22Rv1 (cell line): ENCODE measurements around the gene HFE.

Experiments used
- ZFX ChIP-seq: fragments of 450-650 bp; IDR thresholded peaks from 2 replicates; pipeline ENCODE4 v1.6.1; 2017; ENCODE audit warnings: antibody characterized with exemption, borderline replicate concordance
- TF ChIP-seq, protein P1 (sequence below): fragments of 450-650 bp; IDR thresholded peaks from 2 replicates; pipeline ENCODE4 v1.5.1; 2017; ENCODE audit warnings: mild to moderate bottlenecking

GRCh38 chr6:26140967-26141294 is 53.7 kb downstream of the HFE start:
- TF ChIP-seq, protein P1, sequence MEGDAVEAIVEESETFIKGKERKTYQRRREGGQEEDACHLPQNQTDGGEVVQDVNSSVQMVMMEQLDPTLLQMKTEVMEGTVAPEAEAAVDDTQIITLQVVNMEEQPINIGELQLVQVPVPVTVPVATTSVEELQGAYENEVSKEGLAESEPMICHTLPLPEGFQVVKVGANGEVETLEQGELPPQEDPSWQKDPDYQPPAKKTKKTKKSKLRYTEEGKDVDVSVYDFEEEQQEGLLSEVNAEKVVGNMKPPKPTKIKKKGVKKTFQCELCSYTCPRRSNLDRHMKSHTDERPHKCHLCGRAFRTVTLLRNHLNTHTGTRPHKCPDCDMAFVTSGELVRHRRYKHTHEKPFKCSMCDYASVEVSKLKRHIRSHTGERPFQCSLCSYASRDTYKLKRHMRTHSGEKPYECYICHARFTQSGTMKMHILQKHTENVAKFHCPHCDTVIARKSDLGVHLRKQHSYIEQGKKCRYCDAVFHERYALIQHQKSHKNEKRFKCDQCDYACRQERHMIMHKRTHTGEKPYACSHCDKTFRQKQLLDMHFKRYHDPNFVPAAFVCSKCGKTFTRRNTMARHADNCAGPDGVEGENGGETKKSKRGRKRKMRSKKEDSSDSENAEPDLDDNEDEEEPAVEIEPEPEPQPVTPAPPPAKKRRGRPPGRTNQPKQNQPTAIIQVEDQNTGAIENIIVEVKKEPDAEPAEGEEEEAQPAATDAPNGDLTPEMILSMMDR: no peak
- TF ChIP-seq ZFX: no peak
